Neural crest cell (in vitro differentiated cells): ENCODE data around the gene CCNY. TPM values are rescaled to one million over a fixed set of nuclear protein-coding genes. Genes with fewer than 3 reads are reported as not detected.

ENCODE experiments used
- DNase-seq: peaks from one replicate; pipeline ENCODE4 v3.0.0; 2021; ENCODE audit warnings: low read depth, mixed read lengths, low spot score
- H3K27ac Mint-ChIP-seq: one replicate; pipeline ENCODE4 v1.8.0; 2021; ENCODE audit warnings: mild to moderate bottlenecking, mixed read lengths; ENCODE audit not compliant: unreplicated experiment
- H3K27me3 Mint-ChIP-seq: 2 replicates; pipeline ENCODE4 v1.8.0; 2021; ENCODE audit warnings: low read depth, mild to moderate bottlenecking, mixed read lengths
- H3K36me3 Mint-ChIP-seq: 2 replicates; pipeline ENCODE4 v1.8.0; 2021; ENCODE audit warnings: low read depth, mild to moderate bottlenecking, mixed read lengths
- H3K4me1 Mint-ChIP-seq: 2 replicates; pipeline ENCODE4 v1.8.0; 2021; ENCODE audit warnings: mixed read lengths
- H3K4me3 Mint-ChIP-seq: one replicate; pipeline ENCODE4 v1.8.0; 2021; ENCODE audit warnings: mild to moderate bottlenecking, mixed read lengths
- H3K9me3 Mint-ChIP-seq: 2 replicates; pipeline ENCODE4 v1.8.0; 2021; ENCODE audit warnings: mixed read lengths
- CTCF ChIP-seq: fragments of 200-600 bp; sonication (generic); conservative IDR thresholded peaks from 2 replicates; pipeline ENCODE4 v1.5.0; 2021; ENCODE audit warnings: antibody characterized with exemption, mild to moderate bottlenecking
- total RNA-seq: library from RNA; stranded (reverse); gene quantifications from 2 replicates; pipeline ENCODE4 v1.2.1, GENCODE V29; 2021

The CCNY gene
- total RNA-seq, 1 donor from 2014 or later: 57.0 TPM

DNA sequence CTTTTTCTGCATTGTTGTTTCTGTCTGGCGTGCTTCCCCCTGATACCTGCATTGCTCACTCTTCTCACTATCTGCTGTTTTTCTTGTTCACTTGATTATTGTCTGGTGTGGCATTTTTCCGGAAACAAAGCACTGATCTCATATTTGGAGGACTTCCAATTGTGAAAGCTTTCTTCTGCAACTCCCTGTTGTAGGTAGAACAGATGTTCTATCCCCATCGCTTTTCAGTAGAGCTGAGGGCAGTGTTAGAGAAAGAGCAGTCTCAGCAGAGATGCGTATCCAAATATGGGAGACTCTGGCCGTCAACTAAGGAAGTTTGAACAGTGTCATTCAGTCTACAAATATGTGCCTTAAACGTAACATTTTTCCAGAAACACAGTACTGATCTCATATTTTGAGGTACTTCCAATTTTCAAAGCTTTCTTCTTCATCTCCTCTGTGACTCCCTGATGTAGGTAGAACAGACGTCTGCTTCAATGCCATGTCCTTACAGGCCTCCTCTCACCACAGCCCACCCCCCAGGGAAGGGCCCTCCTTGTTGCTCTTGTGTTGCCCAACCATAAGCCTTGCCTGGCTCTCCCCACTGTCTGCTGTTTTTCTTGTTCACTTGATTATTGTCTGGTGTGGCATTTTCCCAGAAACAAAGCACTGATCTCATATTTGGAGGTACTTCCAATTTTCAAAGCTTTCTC lies 241.8 kb downstream of the CCNY start:
- H3K27ac Mint-ChIP-seq: no peak overlapping the region
- no peak for DNase-seq
- no peaks in the 10 kb centered on the region for H3K9me3 Mint-ChIP-seq
- H3K4me3 Mint-ChIP-seq: no peak overlapping the region
- peaks cover 14% of the 10 kb centered on the region for H3K36me3 Mint-ChIP-seq
- TF ChIP-seq CTCF: no peak
- no peaks in the 10 kb centered on the region for H3K27me3 Mint-ChIP-seq
- H3K4me1 Mint-ChIP-seq: no peaks in the 10 kb centered on the region

DNA sequence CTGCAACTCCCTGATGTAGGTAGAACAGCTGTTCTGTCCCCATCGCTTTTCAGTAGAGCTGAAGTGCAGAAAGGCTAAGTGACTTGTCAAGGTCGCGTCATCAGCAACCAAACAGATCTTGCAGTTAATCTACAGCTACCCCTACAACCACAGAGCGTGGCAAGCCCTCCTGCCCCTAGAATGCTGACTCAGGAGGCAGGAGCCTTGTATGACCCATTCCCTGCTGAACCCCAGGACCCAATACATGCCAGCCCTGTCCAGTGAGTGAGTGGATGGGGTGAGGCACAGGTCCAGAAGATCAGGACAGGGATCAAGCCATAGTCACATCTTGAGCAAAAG lies 242.3 kb downstream of the CCNY start:
- DNase-seq: no peak
- Mint-ChIP-seq H3K4me1 (no peaks in the 10 kb centered on the region), H3K9me3 (no peaks in the 10 kb centered on the region), H3K36me3 (peaks cover 14% of the 10 kb centered on the region), H3K27ac (no peak overlapping the region), H3K4me3 (no peak overlapping the region), H3K27me3 (no peaks in the 10 kb centered on the region)
- no peak for TF ChIP-seq CTCF

- Mint-ChIP-seq H3K27me3 (no peaks in the 10 kb centered on the region), H3K36me3 (peaks cover 12% of the 10 kb centered on the region), H3K9me3 (no peaks in the 10 kb centered on the region), H3K27ac (no peak overlapping the region), H3K4me3 (no peak overlapping the region), H3K4me1 (no peaks in the 10 kb centered on the region)
- TF ChIP-seq CTCF: no peak
- DNase-seq: no peak
These were observed 242.8 kb downstream of the CCNY start for GRCh38 chr10:35579116-35579515.

- H3K4me1 Mint-ChIP-seq: no peaks in the 10 kb centered on the region
- DNase-seq: no peak
- no peak for TF ChIP-seq CTCF
- peaks cover 12% of the 10 kb centered on the region for H3K36me3 Mint-ChIP-seq
- no peaks in the 10 kb centered on the region for H3K27me3 Mint-ChIP-seq
- no peaks in the 10 kb centered on the region for H3K9me3 Mint-ChIP-seq
- no peak overlapping the region for H3K27ac Mint-ChIP-seq
- H3K4me3 Mint-ChIP-seq: no peak overlapping the region
These were observed 243.6 kb downstream of the CCNY start for GRCh38 chr10:35579726-35580422.

- Mint-ChIP-seq H3K9me3 (no peaks in the 10 kb centered on the region), H3K27me3 (no peaks in the 10 kb centered on the region), H3K27ac (no peak overlapping the region), H3K36me3 (peaks cover 9% of the 10 kb centered on the region), H3K4me3 (no peak overlapping the region), H3K4me1 (no peaks in the 10 kb centered on the region)
- no peak for DNase-seq
- TF ChIP-seq CTCF: no peak
These were observed 244.1 kb downstream of the CCNY start for GRCh38 chr10:35580423-35580770.
